Endothelial cell (in vitro differentiated cells): Measurements from ENCODE around the gene SLC22A23. TPM values are rescaled to one million over a fixed set of nuclear protein-coding genes. Genes with fewer than 3 reads are reported as not detected.

Experiments
- DNase-seq: peaks from one replicate; pipeline ENCODE4 v3.0.0; 2021; ENCODE audit warnings: low spot score
- H3K27ac Mint-ChIP-seq: one replicate; pipeline ENCODE4 v1.8.0; 2021; ENCODE audit warnings: mixed read lengths, inconsistent platforms; ENCODE audit not compliant: unreplicated experiment
- H3K27me3 Mint-ChIP-seq: one replicate; pipeline ENCODE4 v1.8.0; 2021; ENCODE audit warnings: mild to moderate bottlenecking, moderate library complexity, mixed read lengths, inconsistent platforms; ENCODE audit not compliant: unreplicated experiment
- H3K36me3 Mint-ChIP-seq: one replicate; pipeline ENCODE4 v1.8.0; 2021; ENCODE audit warnings: mild to moderate bottlenecking, low read depth, mixed read lengths, inconsistent platforms; ENCODE audit not compliant: unreplicated experiment
- H3K4me1 Mint-ChIP-seq: one replicate; pipeline ENCODE4 v1.8.0; 2021; ENCODE audit warnings: mild to moderate bottlenecking, mixed read lengths, inconsistent platforms; ENCODE audit not compliant: unreplicated experiment
- H3K4me3 Mint-ChIP-seq: one replicate; pipeline ENCODE4 v1.8.0; 2021; ENCODE audit warnings: mild to moderate bottlenecking, mixed read lengths, inconsistent platforms; ENCODE audit not compliant: unreplicated experiment
- H3K9me3 Mint-ChIP-seq: one replicate; pipeline ENCODE4 v1.8.0; 2021; ENCODE audit warnings: mixed read lengths, inconsistent platforms; ENCODE audit not compliant: unreplicated experiment
- total RNA-seq: library from RNA; stranded (reverse); fragmentation: NEBNext Ultra II Directional; extraction: Animal tissue kit (Norgen Biotek cat#: 25700); gene quantifications from one replicate; pipeline ENCODE4 v1.2.1, GENCODE V29; 2021; ENCODE audit not compliant: unreplicated experiment
- TF ChIP-seq, protein P1 (sequence below): fragments of 200-600 bp; sonication (generic); IDR thresholded peaks from one replicate; pipeline ENCODE4 v1.5.0; 2021; ENCODE audit warnings: antibody characterized with exemption; ENCODE audit not compliant: unreplicated experiment

SLC22A23 gene
- total RNA-seq, 1 donor from 2014 or later: 72.7 TPM

DNA sequence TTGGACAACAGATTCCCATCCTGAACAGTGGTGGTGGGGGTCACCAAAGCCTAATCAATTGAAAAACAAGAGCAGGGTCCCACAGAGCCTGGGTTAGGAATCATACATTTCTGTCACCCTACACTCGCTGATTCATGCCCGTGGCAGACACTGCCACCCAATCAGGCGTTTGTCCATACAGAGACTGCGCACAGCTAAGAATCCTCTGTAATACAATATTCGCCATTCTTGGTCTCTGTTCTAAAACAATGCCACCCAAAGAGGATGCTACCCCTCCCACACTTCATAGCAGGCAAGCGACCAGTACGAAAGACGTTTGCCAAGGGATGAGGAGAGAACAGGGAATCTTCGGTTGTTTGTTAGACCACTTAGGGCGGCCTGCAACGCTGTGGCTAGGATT is 28.1 kb upstream of the SLC22A23 start:
- peaks cover 8% of the 10 kb centered on the region for H3K9me3 Mint-ChIP-seq
- H3K4me3 Mint-ChIP-seq: no peak overlapping the region
- H3K4me1 Mint-ChIP-seq: peaks cover 8% of the 10 kb centered on the region
- H3K36me3 Mint-ChIP-seq: peaks cover 12% of the 10 kb centered on the region
- TF ChIP-seq, protein P1, sequence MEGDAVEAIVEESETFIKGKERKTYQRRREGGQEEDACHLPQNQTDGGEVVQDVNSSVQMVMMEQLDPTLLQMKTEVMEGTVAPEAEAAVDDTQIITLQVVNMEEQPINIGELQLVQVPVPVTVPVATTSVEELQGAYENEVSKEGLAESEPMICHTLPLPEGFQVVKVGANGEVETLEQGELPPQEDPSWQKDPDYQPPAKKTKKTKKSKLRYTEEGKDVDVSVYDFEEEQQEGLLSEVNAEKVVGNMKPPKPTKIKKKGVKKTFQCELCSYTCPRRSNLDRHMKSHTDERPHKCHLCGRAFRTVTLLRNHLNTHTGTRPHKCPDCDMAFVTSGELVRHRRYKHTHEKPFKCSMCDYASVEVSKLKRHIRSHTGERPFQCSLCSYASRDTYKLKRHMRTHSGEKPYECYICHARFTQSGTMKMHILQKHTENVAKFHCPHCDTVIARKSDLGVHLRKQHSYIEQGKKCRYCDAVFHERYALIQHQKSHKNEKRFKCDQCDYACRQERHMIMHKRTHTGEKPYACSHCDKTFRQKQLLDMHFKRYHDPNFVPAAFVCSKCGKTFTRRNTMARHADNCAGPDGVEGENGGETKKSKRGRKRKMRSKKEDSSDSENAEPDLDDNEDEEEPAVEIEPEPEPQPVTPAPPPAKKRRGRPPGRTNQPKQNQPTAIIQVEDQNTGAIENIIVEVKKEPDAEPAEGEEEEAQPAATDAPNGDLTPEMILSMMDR: no peak
- no peak for DNase-seq
- H3K27me3 Mint-ChIP-seq: peaks cover 1% of the 10 kb centered on the region
- no peak overlapping the region for H3K27ac Mint-ChIP-seq

- H3K4me1 Mint-ChIP-seq: peaks cover 5% of the 10 kb centered on the region
- peaks cover 10% of the 10 kb centered on the region for H3K9me3 Mint-ChIP-seq
- peaks cover 3% of the 10 kb centered on the region for H3K27me3 Mint-ChIP-seq
- H3K36me3 Mint-ChIP-seq: peaks cover 16% of the 10 kb centered on the region
- no peak overlapping the region for H3K27ac Mint-ChIP-seq
- TF ChIP-seq, protein P1: no peak
- DNase-seq: no peak
- H3K4me3 Mint-ChIP-seq: no peak overlapping the region
Observed at GRCh38 chr6:3484192-3484591, 27.3 kb upstream of the SLC22A23 start.

GRCh38 chr6:3483675-3484074 is 26.8 kb upstream of the SLC22A23 start:
- H3K4me1 Mint-ChIP-seq: peaks cover 2% of the 10 kb centered on the region
- no peak overlapping the region for H3K27ac Mint-ChIP-seq
- H3K36me3 Mint-ChIP-seq: peaks cover 16% of the 10 kb centered on the region
- DNase-seq: no peak
- TF ChIP-seq, protein P1: no peak
- H3K4me3 Mint-ChIP-seq: no peak overlapping the region
- H3K27me3 Mint-ChIP-seq: peaks cover 3% of the 10 kb centered on the region
- H3K9me3 Mint-ChIP-seq: peaks cover 10% of the 10 kb centered on the region

DNA sequence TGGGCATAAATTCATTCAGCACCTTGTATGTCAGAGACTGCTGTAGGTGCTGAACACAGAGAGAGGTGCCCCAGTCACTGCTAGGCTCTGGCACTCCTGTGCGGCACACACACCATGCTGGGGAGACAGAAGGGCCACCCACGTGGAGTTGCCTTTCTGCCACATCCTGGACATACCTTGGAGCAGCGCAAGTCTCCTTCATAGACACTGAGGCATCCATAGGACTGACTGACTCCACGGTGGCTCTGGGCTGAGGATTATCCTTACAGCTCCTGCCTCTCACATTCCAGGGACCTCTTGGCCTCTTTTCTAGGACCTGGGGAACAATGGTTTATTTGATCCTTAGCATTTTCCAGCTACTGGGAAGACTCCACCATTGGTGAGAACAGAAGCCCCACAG is 26.0 kb upstream of the SLC22A23 start:
- no peak overlapping the region for H3K4me3 Mint-ChIP-seq
- peaks cover 10% of the 10 kb centered on the region for H3K9me3 Mint-ChIP-seq
- H3K4me1 Mint-ChIP-seq: peaks cover 2% of the 10 kb centered on the region
- peaks cover 3% of the 10 kb centered on the region for H3K27me3 Mint-ChIP-seq
- no peak for DNase-seq
- H3K36me3 Mint-ChIP-seq: peaks cover 16% of the 10 kb centered on the region
- TF ChIP-seq, protein P1: no peak
- H3K27ac Mint-ChIP-seq: no peak overlapping the region

- Mint-ChIP-seq H3K4me1 (no peaks in the 10 kb centered on the region), H3K36me3 (peaks cover 16% of the 10 kb centered on the region), H3K9me3 (peaks cover 10% of the 10 kb centered on the region), H3K4me3 (no peak overlapping the region), H3K27me3 (peaks cover 3% of the 10 kb centered on the region), H3K27ac (no peak overlapping the region)
- DNase-seq: no peak
- TF ChIP-seq, protein P1: no peak
Observed at GRCh38 chr6:3481640-3482039, 24.8 kb upstream of the SLC22A23 start.
